Fibroblast of the conjunctiva (primary cell): ENCODE measurements around the gene ATP5PB.

Experiments
- DNase-seq: peaks from one replicate; pipeline ENCODE4 v3.0.0-alpha.2; 2010; ENCODE audit warnings: low read depth

ATP5PB gene

GRCh38 chr1:111507411-111508201 lies 58.3 kb downstream of the ATP5PB start:
- peak; percentile 16 for DNase-seq

GRCh38 chr1:111509997-111510375 lies 60.7 kb downstream of the ATP5PB start:
- DNase-seq, result peak; percentile 27

GRCh38 chr1:111511370-111511769 lies 62.1 kb downstream of the ATP5PB start:
- no peak for DNase-seq
